Liver (tissue), 3 donors: ENCODE data around the gene CAMSAP2.

ENCODE experiments used
- CTCF ChIP-seq: fragments of 150-350 bp; IDR thresholded peaks from 2 replicates; pipeline ENCODE4 v1.5.1; 2017; ENCODE audit warnings: improper control_type of control experiment, low read depth, low read length; ENCODE audit not compliant: missing input control
- GABPA ChIP-seq, 2 donors: IDR thresholded peaks in 1 of 2; conservative IDR thresholded peaks in 1 of 2; 2 replicates each; pipeline ENCODE4 v1.6.1; 2016; ENCODE audit warnings: antibody characterized with exemption in 2 of 2, mild to moderate bottlenecking in 1 of 2, moderate library complexity in 1 of 2
- REST ChIP-seq: IDR thresholded peaks from 2 replicates; pipeline ENCODE4 v1.6.1; 2016; ENCODE audit warnings: antibody characterized with exemption, mild to moderate bottlenecking
- donor health status: healthy.
- donor health status: healthy.

- TF ChIP-seq CTCF (no peak), REST (no peak), GABPA (IDR thresholded peaks at IDR 0.05 in 1 of 2, conservative IDR thresholded peaks at IDR 0.05 in 1 of 2) (no peak)
Observed at GRCh38 chr1:200892546-200892945, 153.9 kb downstream of the CAMSAP2 start.
